Posterior vena cava (tissue), 2 donors: ENCODE results near the gene CTU2. TPM values are rescaled to one million over a fixed set of nuclear protein-coding genes. Genes with fewer than 3 reads are reported as not detected.

Source experiments
- DNase-seq: peaks from one replicate; pipeline ENCODE4 v3.0.0-alpha.2; 2020; ENCODE audit warnings: low spot score
- intact Hi-C, 2 donors: fragments of 100-400 bp; cut with DNase I; formaldehyde crosslinking; loops; one replicate each; pipeline versions ENCODE4 v1.14.1 to v1.14.2; 2022 to 2023
- microRNA-seq, 2 donors: library from miRNA; unstranded; fragments of <30 nt; microRNA quantifications; one replicate each; pipeline ENCODE4 v1.2.0, GENCODE V29; 2020 to 2021; ENCODE audit warnings: borderline microRNAs expressed in 2 of 2
- total RNA-seq, 2 donors: library from RNA; stranded (reverse); fragmentation: NEBNext Ultra II Directional; extraction: Animal tissue kit (Norgen Biotek cat#: 25700); gene quantifications; one replicate each; pipeline ENCODE4 v1.2.1, GENCODE V29; 2021
- donor health status: DM: yes; HTN: yes; CAD: no.
- donor health status: DM: yes; HTN: yes; CAD: no.

Gene CTU2
- total RNA-seq, 2 donors from 2014 or later: 17.2 to 20.4 TPM

DNA sequence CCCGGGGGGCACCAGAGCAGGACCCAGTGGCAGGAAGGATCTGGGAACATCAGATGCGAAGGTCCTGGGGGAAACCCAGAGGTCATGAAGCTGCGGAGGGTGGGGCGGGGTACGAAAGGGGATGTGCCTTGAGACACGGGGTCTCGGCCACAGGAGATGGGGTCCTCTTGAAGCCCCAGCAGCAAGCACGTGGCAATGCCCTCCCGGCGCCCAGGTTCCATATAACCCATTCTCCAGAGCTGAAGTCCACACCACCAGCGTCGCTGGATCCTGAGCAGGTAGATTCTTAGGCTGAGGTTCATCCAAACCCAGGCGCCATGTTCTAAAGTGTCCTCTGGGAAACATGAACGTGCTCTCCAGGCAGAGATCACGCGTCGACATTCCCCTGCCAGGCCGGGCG lies 57.8 kb downstream of the CTU2 start:
- intact Hi-C loops: loop anchor here in 1 of 2 donors (2.0 kb wide), 1 partner anchor 23 kb away; no protein-coding TSS in a partner anchor

GRCh38 chr16:88764913-88765349 lies 58.6 kb downstream of the CTU2 start:
- no peak for DNase-seq
- intact Hi-C loops: loop anchor here in 1 of 2 donors (2.0 kb wide), 1 partner anchor 24 kb away; no protein-coding TSS in a partner anchor

More for the DNA sequence above, 57.8 kb downstream of the CTU2 start:
- DNase-seq: no peak

Small RNA genes within 50 kb of the gene (microRNA-seq; reads per million reads assigned to microRNA genes)
- gene MIR4722: 0 to 0.32 reads per million in 2 donors

Other genes starting within 250 kb of the CTU2 start
- gene ZC3H18, start 136.1 kb upstream of the CTU2 start, total RNA-seq: 10 to 100 TPM; 23.2 to 29.1 TPM
- gene IL17C, start 67.9 kb upstream of the CTU2 start, total RNA-seq: not detected
- gene CYBA, start 55.5 kb upstream of the CTU2 start, total RNA-seq: 100 to 1,000 TPM in 1 of 2 donors, 10 to 100 TPM in 1; 71.4 to 168 TPM
- 10 to 100 TPM; 21.6 to 22.6 TPM for gene MVD, start 43.4 kb upstream of the CTU2 start, total RNA-seq
- gene SNAI3, start 20.0 kb upstream of the CTU2 start, total RNA-seq: under 1 TPM; 0.43 to 0.56 TPM
- gene RNF166, start 95 bp upstream of the CTU2 start, total RNA-seq: 10 to 100 TPM; 16.8 to 19.0 TPM
- gene PIEZO1, start 78.7 kb downstream of the CTU2 start, total RNA-seq: 100 to 1,000 TPM in 1 of 2 donors, 10 to 100 TPM in 1; 99.3 to 103 TPM
- gene CDT1, start 97.3 kb downstream of the CTU2 start, total RNA-seq: 1 to 10 TPM in 1 of 2 donors, under 1 TPM in 1; 0.57 to 2.0 TPM
- 10 to 100 TPM; 73.1 to 92.8 TPM for gene APRT, start 105.4 kb downstream of the CTU2 start, total RNA-seq
- gene GALNS, start 150.4 kb downstream of the CTU2 start, total RNA-seq: 10 to 100 TPM; 17.2 to 24.9 TPM
- gene TRAPPC2L, start 150.6 kb downstream of the CTU2 start, total RNA-seq: 10 to 100 TPM; 28.7 to 47.9 TPM
- not detected for gene PABPN1L, start 160.2 kb downstream of the CTU2 start, total RNA-seq